Activated CD8-positive, alpha-beta memory T cell treated with anti-CD3 and anti-CD28 coated beads for 4 hours (primary cell): ENCODE measurements around the gene TMEM52.
"Not testable (repeated sequence)": the region's sequence is repeated elsewhere in the genome, so short reads cannot be mapped to it uniquely, and the experiment has no call there.

Source experiments
- DNase-seq, 2 donors: peaks; one replicate each; pipeline ENCODE4 v3.0.0-alpha.2; 2020; ENCODE audit warnings: low read depth in 2 of 2

The TMEM52 gene

DNA sequence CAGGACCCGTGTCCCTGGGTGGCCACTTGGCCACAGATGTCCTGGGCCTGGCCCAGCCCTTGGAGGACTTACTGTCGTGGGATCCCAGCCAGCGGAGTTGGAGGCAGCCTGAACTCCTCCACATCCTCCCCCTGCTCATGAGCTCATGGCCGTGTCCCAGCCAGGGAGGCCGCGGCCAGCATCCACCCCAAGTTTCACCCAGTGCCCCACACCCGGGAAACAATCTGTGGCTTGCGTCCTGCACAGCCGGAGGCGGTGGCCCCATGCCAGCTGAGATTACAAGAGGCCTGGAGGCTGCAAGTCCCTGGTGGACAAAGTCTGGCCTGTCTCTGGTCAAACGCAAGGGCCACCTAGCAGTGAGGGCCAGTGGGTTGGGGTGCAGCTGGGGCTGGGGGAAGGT, 27.5 kb upstream of the TMEM52 start:
- DNase-seq, result no peak

DNA sequence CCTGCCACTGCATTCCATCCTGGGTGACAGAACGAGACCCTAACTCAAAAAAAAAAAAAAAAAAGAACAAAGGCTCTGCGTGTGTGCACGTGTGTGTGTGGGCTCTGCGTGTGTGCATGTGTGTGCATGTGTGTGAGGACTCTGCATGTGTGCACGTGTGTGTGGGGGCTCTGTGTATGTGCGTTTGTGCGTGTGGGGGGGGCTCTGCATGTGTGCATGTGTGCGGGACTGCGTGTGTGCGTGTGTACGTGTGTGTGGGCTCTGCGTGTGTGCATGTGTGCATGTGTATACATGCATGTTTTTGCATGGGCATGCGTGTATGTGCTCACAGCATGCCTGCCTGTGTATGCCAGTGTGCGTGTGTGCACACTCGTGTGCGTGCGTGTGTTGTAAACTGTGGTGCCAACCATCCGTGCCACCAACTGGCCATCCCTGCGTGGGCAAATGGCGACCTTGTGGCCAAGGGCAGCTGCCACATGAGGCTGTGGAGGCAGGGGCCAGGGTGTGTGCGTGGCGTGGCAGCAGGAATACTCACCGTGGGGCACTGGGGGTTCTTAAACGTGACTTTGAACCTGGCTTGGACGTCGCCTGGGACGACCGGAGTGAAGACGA, 26.8 kb upstream of the TMEM52 start:
- DNase-seq, result no peak

DNA sequence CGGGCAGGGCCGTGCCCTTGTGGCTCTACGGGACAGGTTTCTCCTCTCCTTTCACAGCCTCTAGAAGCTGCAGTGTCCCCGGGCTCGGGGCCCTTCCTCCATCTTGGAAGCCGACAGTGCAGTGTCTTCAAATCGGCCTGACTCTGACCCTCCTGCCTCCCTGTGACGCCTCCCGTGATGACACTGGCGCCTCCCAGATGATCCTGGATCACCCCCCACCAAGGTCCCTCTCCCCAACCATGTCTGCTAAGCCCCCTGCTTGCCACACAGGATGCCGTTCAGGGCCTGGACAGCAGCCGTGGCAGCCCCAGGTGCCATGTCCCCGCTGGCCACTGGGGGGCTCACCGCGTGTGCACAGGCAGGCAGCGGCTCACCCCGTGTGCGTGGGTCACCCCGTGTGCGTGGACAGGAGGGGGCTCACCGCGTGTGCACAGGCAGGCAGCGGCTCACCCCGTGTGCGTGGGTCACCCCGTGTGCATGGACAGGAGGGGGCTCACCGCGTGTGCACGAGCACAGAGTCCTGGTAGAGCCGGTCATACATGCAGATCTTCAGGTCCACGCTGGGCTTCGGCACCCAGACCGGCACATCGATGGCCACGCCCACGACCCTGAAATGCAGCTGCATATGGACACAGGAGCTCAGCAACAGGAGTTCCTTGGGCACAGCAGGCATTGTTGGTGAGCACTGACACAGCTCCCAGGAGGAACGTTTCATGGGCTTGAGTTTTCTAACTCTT, 24.9 kb upstream of the TMEM52 start:
- DNase-seq, result peak; percentile 13 to 31

DNA sequence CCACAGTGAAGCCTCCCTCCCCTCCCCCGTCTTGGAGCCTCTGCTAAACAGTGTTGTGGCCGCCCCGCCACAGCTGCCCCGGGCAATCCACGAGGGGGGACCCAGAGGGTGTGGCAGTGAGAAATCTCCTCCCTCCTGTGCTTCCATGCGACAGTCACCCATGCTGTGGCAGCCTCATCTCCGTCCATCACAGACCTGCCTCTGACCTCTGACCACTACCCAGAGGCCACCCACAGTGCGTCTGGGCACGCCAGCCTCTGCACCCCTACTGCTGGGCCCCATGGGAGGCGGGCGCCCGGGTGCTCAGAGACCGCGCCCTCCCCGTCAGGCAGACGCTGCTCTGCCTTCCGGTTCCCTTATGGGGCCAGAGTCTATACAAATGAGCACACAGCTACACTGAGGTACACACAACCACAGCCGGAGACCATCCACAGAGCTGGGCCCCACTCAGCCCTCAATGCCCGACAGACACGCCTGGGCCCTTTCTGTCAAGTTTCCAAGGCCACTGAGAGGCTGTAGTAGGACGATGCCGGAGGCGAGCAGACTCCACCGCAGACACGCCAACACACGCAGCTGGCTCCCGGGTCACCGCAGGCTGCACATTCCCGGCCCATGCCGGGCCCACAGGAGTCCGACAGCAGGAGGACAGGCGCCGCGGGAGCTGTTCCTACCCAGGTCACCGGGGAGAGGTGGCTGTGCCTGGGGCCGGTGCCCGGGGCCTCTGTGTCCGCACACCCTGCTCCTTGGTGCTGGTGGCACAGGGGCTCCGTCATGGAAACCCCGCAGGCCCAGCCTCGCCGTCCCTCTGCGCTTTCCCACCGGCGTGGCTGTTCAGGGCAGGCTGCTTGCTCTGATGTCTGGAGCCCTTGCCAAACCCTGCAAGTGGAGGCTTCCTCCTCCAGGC, 23.9 kb upstream of the TMEM52 start:
- DNase-seq, result no peak

DNA sequence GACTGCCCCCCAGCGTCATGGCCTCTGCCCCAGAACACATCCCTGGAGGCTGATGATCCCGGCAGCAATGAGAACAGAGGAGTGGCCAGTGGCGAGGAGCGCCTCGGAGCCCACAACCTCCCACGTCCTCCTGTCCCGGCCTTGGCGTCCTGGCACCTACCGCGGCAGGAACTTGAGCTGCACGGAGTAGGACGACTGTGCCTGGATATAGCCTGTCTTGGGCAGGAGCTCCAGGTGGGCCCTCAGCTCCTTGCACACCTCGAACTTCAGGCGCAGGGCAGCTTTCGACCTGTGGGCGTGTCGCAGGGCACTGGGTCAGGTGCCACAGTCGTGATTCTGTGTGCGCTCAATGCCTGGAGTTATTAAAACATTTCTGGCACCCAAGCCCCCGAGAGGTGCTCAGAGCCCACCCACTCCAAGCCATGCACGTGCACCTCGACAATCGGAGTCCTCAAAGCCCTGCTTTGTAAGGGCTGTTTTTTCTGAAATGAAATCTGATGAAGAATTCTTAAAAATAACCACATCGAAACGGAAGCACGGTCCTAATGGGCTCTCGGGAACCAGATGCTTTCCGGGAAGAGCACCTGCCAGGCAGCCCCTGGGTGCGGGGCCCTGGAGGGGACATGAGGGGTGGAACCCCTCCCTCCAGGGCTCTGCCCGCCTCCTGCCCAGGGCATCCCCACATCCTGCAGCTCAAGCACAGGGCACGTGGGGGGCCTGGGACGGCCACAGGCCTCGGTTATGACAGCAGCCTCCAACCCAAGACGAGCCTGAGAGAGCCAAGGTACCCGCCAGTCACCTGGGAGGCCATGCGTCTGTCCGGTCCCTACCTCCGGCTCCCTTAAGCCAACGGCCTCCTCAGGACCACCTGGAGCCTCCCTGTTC, 23.0 kb upstream of the TMEM52 start:
- DNase-seq, result no peak

GRCh38 chr1:1941211-1941841, 22.2 kb upstream of the TMEM52 start:
- no peak for DNase-seq

DNA sequence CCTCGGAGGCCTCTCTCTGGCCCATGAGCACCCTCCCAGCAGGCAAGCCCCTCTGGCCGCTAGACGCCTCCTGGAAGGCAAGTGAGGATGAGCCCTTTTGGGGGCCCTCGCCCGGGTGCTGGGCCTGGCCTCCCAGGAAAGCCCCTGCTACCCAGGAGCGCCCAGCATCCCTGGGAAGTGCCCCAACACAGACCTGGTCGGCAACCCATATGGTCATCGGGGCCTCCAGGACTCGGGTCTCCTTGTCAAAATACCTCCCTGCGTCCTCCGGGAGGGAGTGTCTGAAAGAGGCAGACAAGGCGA, 21.0 kb upstream of the TMEM52 start:
- no peak for DNase-seq

DNA sequence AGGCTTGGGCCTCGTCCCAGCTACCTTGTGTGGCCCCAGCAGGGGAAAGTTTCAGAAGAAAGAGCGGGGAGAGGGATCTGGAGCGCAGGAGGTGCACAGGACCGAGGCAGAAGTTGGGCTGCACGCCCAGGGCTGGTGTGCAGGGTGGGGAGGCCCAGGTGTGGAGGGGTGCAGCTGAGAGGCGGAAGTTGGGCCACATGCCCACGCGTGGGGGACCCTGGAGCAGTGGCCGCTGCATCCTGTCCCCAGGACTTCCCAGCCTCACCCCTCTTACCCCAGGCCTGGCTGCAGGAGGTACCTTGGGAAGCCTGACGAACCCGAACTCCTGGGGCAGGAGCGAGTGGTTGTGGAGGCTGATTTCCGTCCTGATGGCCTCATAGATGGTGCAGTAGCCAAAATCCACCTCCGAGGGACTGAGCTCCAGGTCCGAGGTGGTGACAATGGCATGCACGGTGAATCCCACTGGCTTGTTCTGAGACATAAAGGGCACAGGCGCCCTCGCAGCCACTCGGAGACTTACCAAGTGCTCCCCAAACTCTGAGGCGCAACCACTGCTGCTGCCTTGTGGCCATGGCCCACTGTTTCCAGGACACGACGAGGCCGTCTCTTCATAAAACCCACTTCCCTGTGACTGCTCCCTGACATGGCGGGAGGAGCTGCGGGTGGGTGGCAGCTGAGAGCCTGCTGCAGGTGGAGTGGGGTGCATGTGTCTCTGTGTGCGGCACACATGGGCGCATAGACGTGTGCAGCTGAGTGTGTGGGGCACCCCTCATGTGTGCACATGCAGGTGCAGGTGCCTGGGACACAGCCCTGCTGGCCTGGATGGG, 20.4 kb upstream of the TMEM52 start:
- no peak for DNase-seq

DNA sequence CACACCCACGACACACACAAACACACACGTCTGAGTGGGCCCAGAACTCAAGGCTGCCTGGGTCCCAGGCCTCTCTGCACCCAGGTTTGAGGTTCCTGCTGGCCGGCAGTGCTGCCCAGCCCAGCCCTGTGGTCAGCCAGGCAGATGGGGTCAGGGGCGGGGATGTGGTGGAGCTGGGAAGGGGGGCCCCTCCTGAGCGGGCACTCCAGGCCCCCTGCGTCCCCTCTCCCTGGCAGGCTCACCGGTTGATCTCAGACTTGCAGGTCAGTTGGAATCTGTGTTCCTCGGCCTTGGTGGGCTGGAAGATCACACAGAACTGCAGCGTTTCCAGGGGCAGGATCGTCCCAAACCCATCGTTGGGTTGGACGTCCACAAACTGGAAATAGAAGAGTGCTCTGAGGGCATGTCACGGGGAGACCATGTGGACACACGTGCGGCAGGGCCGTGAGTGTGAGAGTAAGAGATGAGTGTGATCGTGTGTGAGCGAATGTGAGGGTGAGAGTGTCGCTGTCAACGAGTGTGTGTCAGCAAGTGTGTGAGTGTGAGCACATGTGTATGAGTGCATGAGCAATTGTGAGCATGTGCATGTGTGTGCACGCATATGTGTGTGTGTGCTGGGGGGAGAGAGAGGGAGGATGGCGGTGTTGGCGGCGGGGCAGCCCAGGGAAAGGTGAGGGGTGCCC, 19.7 kb upstream of the TMEM52 start:
- no peak for DNase-seq

GRCh38 chr1:1938276-1938573, 19.1 kb upstream of the TMEM52 start:
- DNase-seq, result no peak

DNA sequence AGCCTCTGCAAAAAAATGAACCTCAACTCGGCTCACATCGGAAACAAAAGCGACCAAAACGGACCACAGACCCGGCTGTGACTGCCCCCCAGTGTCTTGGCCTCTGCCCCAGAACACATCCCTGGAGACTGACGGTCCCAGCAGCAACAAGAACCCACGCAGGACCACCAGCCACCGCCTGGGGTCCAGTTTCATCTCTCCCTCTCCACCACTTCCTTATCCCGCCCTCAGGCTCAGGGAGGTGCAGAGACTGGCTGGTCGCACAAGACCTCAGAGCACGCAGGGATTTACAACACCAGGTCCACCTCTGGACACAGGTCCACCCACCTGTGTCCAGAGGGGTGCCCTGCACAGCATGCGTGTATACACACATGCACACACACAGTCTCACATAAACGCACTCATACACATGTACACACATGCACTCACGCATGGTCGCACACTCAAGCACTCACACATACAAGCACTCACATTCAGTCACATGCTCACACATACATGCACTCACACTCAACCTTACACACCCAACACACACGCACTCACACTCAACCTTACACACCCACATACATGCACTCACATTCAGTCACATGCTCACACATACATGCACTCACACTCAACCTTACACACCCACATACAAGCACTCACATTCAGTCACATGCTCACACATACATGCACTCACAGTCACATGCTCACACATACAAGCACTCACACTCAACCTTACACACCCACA, 18.6 kb upstream of the TMEM52 start:
- no peak for DNase-seq

GRCh38 chr1:1937061-1937460, 18.0 kb upstream of the TMEM52 start:
- DNase-seq, result no peak

- not testable (repeated sequence) for DNase-seq
These were observed 15.8 kb upstream of the TMEM52 start for GRCh38 chr1:1934848-1935247.

DNA sequence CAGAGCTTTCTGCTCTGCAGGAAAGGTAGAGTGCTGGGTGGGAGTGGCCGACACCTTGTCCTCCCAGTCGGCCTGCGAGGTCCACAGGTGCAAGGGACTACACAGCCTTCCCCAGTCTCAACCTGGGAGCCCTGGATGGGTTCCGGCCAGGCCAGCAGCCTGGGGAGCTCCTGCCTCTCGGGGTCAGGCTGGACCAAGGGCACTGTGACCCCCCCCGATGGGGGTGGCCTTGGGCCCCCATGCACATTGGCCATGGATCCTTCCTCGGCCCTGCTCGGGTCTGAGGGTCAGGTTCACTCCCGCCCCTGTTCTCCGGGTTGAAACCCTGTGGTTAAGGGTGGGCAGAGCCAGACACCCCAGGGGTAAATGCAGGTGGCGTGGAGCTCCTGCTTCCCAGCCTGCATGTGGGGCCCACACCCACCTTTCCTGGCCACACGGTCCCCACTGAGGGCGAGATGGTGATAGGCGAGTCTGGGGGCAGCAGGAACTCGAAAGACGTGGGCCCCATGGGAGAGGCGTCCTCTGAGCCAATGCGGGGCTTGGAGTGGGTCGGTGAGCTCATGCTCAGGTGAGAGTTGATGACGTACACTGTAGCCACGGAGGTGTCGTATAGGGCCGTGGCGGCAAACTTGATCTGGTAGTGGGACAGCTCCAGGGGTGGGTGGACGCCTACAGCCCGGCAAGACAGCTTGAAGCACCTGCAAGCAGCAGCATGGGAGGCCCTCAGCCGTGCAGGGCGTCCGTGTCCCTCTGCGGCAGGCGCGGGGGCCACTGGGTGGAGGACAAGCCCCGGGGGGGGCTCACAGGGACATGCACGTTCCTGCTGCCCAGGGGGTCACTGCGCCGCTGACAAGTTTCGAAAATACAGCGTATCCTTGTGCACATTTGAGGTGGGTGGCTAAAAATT, 10.8 kb upstream of the TMEM52 start:
- DNase-seq, result no peak

GRCh38 chr1:1929102-1929638, 10.1 kb upstream of the TMEM52 start:
- DNase-seq, result no peak

DNA sequence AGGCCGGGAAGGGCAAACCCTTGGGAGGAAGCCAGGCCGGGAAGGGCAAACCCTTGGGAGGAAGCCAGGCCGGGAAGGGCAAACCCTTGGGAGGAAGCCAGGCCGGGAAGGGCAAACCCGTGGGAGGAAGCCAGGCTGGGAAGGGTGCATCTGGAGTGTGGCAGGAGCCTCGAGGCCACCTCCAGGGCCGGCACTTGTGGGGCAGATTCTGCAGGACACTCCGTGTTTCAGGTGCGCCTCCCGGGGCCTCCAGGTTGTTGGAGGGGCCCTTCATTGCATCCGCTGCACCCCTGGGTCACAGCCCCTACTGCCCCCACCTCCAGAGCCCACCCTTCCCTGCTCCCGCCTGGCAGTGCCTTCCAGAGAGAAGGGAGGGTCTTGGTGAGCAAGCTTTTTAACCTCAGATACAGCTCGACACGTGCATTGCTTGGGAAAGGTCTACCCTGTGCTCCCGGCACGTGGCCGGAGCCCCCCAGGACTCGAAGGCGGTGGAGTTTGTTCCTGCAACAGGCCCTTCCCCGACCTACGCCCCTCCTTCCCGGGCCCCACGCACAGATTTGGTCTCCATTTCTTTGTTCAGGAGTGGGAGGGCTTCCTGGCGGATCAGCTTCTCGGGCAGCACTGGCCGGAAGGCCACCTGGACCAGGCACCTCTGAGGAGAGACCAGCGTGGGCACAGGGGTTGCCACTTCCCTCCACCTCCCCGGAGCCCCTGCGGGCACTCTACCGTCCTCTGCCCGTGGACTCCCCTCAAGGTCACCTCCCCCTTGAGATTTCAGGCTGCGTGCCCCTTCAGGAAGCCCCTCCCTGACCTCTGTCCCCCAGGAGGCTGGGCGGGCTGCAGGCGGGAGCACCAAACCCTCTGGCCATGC, 9.4 kb upstream of the TMEM52 start:
- DNase-seq, result no peak

DNA sequence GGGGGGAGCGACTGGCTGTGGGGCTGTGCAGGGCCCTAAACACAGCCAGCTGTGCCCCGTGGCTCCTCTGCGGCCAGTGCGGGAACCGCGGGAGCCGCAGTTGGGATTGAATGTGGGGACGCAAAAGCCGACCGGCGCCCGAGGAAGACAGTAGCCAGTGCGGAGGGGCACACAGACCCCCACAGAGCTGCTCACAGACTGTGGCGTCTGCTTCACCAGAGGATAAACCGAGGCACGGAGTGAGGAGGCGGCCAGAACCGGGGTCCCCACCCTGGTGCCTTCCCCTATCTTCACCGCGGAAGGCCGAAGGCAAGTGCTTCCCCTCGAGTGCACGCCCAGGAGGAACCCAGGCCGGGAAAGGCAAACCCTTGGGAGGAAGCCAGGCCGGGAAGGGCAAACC, 8.7 kb upstream of the TMEM52 start:
- no peak for DNase-seq
